ENCODE data around the gene C11orf91.

GRCh38 chr11:33716243-33716642 lies 15.6 kb upstream of the C11orf91 start:
- TF ChIP-seq POLR2AphosphoS5 (IDR thresholded peaks at IDR 0.05; ENCODE audit: insufficient read depth in 1 of 2, low read depth in 1 of 2): no peak
- no peak for TF ChIP-seq POLR2A (IDR thresholded peaks at IDR 0.05)

Measured in vagina (tissue), 2 donors.